ENCODE measurements around the gene MCM9.
"Not testable (repeated sequence)": the region's sequence is repeated elsewhere in the genome, so short reads cannot be mapped to it uniquely, and the experiment has no call there.

MCM9 gene

DNA sequence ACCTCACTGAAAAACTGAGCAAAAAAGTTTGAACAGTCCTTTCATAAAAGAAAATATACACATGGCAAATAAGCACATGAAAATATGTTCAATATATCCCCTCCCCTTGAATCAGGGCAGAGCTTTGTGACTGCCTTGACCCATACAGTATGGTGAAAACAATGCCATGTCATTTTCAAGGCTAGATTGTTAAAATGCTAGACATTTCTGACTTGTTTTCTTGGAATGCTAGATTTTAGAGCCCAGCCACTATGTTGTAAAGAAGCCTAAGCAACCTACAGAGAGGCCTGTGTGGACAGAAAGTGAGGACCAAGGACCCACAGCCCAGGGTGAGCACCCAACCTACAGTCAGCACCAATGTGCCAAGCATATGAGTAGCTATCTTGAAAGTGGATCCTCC, 58.1 kb downstream of the MCM9 start:
- no peaks in the 10 kb centered on the region for H3K36me3 ChIP-seq (ENCODE audit: control insufficient read depth in 2 of 2, insufficient read depth in 2 of 2, low read length in 2 of 2)
- no peak overlapping the region for H3K27ac ChIP-seq (ENCODE audit: low read length)
- H3K4me3 ChIP-seq (ENCODE audit: low read length in 2 of 2) = no peak overlapping the region
- H3K27me3 ChIP-seq (ENCODE audit: control insufficient read depth in 1 of 2, insufficient read depth in 2 of 2, low read length in 2 of 2) = no peaks in the 10 kb centered on the region
- H3K9me3 ChIP-seq (ENCODE audit: control insufficient read depth in 2 of 2, low read length in 2 of 2) = no peaks in the 10 kb centered on the region
- no peaks in the 10 kb centered on the region for H3K4me1 ChIP-seq (ENCODE audit: control insufficient read depth, insufficient read depth, low read length)
- no peak overlapping the region for H3K9ac ChIP-seq (ENCODE audit: low read length in 2 of 2)

DNA sequence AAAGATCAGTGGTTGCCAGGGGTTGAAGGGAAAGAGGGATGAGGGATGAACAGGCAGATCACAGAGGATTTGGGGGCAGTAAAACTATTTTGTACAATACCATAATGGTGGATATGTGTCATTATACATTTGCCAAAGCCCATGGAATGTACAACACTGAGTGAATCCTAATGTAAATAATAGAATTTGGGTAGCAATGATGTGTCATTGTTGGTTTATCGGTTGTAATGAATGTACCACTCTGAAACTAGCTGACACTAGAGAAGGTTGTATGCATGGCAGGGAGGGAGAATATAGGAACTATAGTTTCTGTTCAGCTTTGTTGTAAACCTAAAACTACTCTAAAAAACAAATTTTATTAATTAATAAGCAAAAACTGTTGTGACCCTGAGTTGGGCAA, 58.8 kb downstream of the MCM9 start:
- H3K36me3 ChIP-seq (ENCODE audit: control insufficient read depth in 2 of 2, insufficient read depth in 2 of 2, low read length in 2 of 2) = no peaks in the 10 kb centered on the region
- H3K27ac ChIP-seq (ENCODE audit: low read length) = no peak overlapping the region
- H3K4me1 ChIP-seq (ENCODE audit: control insufficient read depth, insufficient read depth, low read length) = no peaks in the 10 kb centered on the region
- no peak overlapping the region for H3K9ac ChIP-seq (ENCODE audit: low read length in 2 of 2)
- no peaks in the 10 kb centered on the region for H3K9me3 ChIP-seq (ENCODE audit: control insufficient read depth in 2 of 2, low read length in 2 of 2)
- H3K4me3 ChIP-seq (ENCODE audit: low read length in 2 of 2) = no peak overlapping the region
- no peaks in the 10 kb centered on the region for H3K27me3 ChIP-seq (ENCODE audit: control insufficient read depth in 1 of 2, insufficient read depth in 2 of 2, low read length in 2 of 2)

DNA sequence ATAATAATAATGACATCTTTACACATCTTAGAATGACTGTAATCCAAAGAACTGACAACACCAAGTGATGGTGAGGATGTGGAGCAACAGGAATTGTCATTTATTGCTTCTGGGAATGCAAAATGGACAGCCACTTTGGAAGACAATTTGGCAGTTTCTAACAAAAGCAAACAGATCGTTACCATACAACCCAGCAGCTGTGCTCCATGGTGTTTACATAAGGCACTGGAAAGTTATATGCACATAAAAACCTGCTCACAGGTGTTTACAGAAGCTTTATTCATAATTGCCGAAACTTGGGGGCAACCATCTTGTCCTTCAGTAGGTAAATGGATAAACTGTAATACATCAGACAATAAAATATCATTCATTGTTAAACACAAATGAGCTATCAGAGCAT, 59.3 kb downstream of the MCM9 start:
- H3K27ac ChIP-seq (ENCODE audit: low read length) = no peak overlapping the region
- no peak overlapping the region for H3K4me3 ChIP-seq (ENCODE audit: low read length in 2 of 2)
- no peaks in the 10 kb centered on the region for H3K27me3 ChIP-seq (ENCODE audit: control insufficient read depth in 1 of 2, insufficient read depth in 2 of 2, low read length in 2 of 2)
- H3K4me1 ChIP-seq (ENCODE audit: control insufficient read depth, insufficient read depth, low read length) = no peaks in the 10 kb centered on the region
- H3K9ac ChIP-seq (ENCODE audit: low read length in 2 of 2) = no peak overlapping the region
- H3K36me3 ChIP-seq (ENCODE audit: control insufficient read depth in 2 of 2, insufficient read depth in 2 of 2, low read length in 2 of 2) = no peaks in the 10 kb centered on the region
- no peaks in the 10 kb centered on the region for H3K9me3 ChIP-seq (ENCODE audit: control insufficient read depth in 2 of 2, low read length in 2 of 2)

DNA sequence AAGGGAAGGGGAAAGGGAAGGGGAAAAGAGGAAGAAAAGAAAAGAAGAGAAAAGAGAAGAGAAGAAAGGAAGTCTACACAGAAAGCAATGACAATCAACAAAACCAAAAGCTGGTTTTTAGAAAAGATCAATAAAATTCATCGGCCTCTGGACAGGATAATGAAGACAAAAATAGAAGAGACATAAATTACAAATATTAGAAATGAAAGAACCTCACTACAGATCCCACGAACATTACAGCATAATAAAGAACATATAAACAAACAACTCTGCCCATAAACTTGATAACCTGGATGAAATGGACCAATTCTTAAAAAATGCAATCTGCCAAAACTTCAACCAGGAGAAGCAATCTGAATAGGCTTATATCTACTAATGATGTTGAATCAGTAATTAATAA, 61.7 kb downstream of the MCM9 start:
- H3K9me3 ChIP-seq (ENCODE audit: control insufficient read depth in 2 of 2, low read length in 2 of 2) = no peaks in the 10 kb centered on the region
- no peak overlapping the region for H3K9ac ChIP-seq (ENCODE audit: low read length in 2 of 2)
- H3K4me3 ChIP-seq (ENCODE audit: low read length in 2 of 2) = no peak overlapping the region
- H3K27me3 ChIP-seq (ENCODE audit: control insufficient read depth in 1 of 2, insufficient read depth in 2 of 2, low read length in 2 of 2) = no peaks in the 10 kb centered on the region
- H3K36me3 ChIP-seq (ENCODE audit: control insufficient read depth in 2 of 2, insufficient read depth in 2 of 2, low read length in 2 of 2) = no peaks in the 10 kb centered on the region
- no peaks in the 10 kb centered on the region for H3K4me1 ChIP-seq (ENCODE audit: control insufficient read depth, insufficient read depth, low read length)
- no peak overlapping the region for H3K27ac ChIP-seq (ENCODE audit: low read length)

DNA sequence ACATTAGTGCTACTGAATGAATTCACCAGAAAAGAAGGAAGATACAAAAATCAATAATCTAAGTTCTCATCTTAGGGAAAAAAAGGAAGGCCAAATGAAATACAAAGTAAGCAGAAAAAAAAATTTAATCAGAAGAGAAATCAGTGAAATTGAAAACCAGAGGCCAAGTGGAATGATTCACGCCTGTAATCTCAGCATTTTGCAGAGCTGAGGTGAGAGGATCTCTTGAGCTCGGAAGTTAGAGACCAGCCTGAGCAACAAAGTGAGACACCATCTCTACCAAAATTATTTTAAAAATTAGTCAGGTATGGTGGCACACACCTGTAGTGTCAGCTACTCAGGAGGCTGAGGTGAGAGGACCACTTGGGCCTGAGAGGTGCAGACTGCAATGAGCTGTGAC, 62.2 kb downstream of the MCM9 start:
- H3K27ac ChIP-seq (ENCODE audit: low read length) = no peak overlapping the region
- H3K27me3 ChIP-seq (ENCODE audit: control insufficient read depth in 1 of 2, insufficient read depth in 2 of 2, low read length in 2 of 2) = no peaks in the 10 kb centered on the region
- H3K9me3 ChIP-seq (ENCODE audit: control insufficient read depth in 2 of 2, low read length in 2 of 2) = no peaks in the 10 kb centered on the region
- no peaks in the 10 kb centered on the region for H3K4me1 ChIP-seq (ENCODE audit: control insufficient read depth, insufficient read depth, low read length)
- H3K9ac ChIP-seq (ENCODE audit: low read length in 2 of 2) = no peak overlapping the region
- H3K36me3 ChIP-seq (ENCODE audit: control insufficient read depth in 2 of 2, insufficient read depth in 2 of 2, low read length in 2 of 2) = no peaks in the 10 kb centered on the region
- H3K4me3 ChIP-seq (ENCODE audit: low read length in 2 of 2) = no peak overlapping the region

DNA sequence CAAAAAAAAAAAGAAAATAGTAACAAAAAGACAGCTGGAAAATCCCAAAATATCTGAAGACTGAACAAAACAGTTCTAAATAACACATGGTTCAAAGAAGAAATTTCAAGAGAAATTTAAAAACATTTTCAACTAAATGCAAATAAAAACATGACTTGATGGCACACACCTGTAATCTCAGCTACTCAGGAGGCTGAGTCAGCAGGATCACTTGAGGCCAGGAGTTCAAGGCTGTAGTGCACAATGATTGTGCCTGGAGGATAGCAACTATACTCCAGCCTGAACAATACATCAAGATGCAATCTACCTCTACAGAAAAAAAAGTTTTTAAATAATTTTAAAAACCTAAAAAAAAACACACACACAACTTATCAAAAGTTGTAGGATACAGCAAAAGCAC, 62.6 kb downstream of the MCM9 start:
- H3K27me3 ChIP-seq (ENCODE audit: control insufficient read depth in 1 of 2, insufficient read depth in 2 of 2, low read length in 2 of 2) = no peaks in the 10 kb centered on the region
- H3K4me3 ChIP-seq (ENCODE audit: low read length in 2 of 2) = no peak overlapping the region
- no peak overlapping the region for H3K27ac ChIP-seq (ENCODE audit: low read length)
- H3K36me3 ChIP-seq (ENCODE audit: control insufficient read depth in 2 of 2, insufficient read depth in 2 of 2, low read length in 2 of 2) = no peaks in the 10 kb centered on the region
- H3K9ac ChIP-seq (ENCODE audit: low read length in 2 of 2) = no peak overlapping the region
- no peaks in the 10 kb centered on the region for H3K4me1 ChIP-seq (ENCODE audit: control insufficient read depth, insufficient read depth, low read length)
- no peaks in the 10 kb centered on the region for H3K9me3 ChIP-seq (ENCODE audit: control insufficient read depth in 2 of 2, low read length in 2 of 2)

DNA sequence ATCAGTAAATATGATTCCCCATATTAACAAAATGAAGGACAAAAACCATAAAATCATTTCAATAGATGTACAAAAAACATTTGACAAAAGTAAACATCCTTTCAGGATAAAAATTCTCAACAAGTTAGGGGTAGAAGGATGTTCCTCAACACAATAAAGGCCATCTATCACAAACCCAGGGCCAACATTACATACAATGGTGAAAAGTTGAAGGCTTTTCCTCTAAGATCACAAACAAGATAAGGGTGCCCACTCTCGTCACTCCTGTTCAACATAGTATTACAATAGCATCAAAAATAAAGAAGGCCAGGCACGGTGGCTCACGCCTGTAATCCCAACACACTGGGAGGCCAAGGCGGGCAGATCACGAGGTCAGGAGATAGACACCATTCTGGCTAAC, 63.6 kb downstream of the MCM9 start:
- Histone ChIP-seq H3K9me3 (ENCODE audit: control insufficient read depth in 2 of 2, low read length in 2 of 2) (no peaks in the 10 kb centered on the region), H3K36me3 (ENCODE audit: control insufficient read depth in 2 of 2, insufficient read depth in 2 of 2, low read length in 2 of 2) (no peaks in the 10 kb centered on the region), H3K27ac (ENCODE audit: low read length) (no peak overlapping the region), H3K9ac (ENCODE audit: low read length in 2 of 2) (no peak overlapping the region), H3K27me3 (ENCODE audit: control insufficient read depth in 1 of 2, insufficient read depth in 2 of 2, low read length in 2 of 2) (no peaks in the 10 kb centered on the region), H3K4me3 (ENCODE audit: low read length in 2 of 2) (no peak overlapping the region), H3K4me1 (ENCODE audit: control insufficient read depth, insufficient read depth, low read length) (no peaks in the 10 kb centered on the region)

DNA sequence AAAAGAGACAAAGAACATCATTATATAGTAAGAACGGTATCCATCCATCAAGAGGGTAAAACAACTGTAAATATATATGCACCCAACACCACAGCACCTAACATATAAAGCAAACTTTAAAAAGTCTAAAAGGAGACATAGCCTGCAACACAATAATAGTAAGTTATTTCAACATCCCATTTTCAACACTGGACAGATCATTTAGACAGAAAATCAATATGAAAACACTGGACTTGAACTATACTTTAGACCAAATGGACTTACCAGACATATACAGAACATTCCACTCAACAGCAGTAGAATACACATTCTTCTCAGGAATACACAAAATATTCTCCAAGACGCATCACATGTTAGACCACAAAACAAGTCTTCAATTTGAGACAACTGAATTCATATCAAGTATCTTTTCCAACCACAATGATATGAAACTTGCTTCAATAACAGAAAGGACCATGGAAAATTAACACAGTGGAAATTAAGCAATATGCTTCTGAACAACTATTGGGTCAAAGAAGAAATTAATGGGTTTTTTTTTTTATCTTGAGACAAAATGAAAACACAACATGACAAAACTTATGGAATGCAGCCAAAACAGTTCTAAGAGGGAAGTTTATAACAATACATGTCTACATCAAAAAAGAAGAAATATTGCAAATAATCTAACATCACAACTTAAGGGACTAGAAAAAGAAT, 64.9 kb downstream of the MCM9 start:
- Histone ChIP-seq H3K27me3 (ENCODE audit: control insufficient read depth in 1 of 2, insufficient read depth in 2 of 2, low read length in 2 of 2) (no peaks in the 10 kb centered on the region), H3K36me3 (ENCODE audit: control insufficient read depth in 2 of 2, insufficient read depth in 2 of 2, low read length in 2 of 2) (no peaks in the 10 kb centered on the region), H3K27ac (ENCODE audit: low read length) (no peak overlapping the region), H3K4me3 (ENCODE audit: low read length in 2 of 2) (no peak overlapping the region), H3K9me3 (ENCODE audit: control insufficient read depth in 2 of 2, low read length in 2 of 2) (no peaks in the 10 kb centered on the region), H3K9ac (ENCODE audit: low read length in 2 of 2) (no peak overlapping the region), H3K4me1 (ENCODE audit: control insufficient read depth, insufficient read depth, low read length) (no peaks in the 10 kb centered on the region)

DNA sequence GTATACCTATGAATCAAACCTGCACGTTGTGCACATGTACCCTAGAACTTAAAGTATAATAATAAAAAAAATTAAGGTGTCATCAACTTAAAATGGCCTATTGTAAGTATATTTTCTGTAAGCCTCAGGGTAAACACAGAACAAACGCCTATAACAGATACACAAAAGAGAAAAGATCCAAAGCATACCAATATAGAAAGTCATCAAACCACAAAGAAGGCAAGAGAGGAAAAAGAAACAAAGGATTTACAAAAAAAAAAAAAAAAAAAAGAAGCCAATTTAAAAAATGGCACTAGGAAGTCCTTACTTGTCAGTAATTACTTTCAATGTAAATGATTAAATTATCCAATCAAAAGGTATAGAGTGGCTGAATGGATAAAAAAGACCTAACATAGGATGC, 65.6 kb downstream of the MCM9 start:
- no peaks in the 10 kb centered on the region for H3K9me3 ChIP-seq (ENCODE audit: control insufficient read depth in 2 of 2, low read length in 2 of 2)
- H3K4me3 ChIP-seq (ENCODE audit: low read length in 2 of 2) = no peak overlapping the region
- H3K9ac ChIP-seq (ENCODE audit: low read length in 2 of 2) = no peak overlapping the region

DNA sequence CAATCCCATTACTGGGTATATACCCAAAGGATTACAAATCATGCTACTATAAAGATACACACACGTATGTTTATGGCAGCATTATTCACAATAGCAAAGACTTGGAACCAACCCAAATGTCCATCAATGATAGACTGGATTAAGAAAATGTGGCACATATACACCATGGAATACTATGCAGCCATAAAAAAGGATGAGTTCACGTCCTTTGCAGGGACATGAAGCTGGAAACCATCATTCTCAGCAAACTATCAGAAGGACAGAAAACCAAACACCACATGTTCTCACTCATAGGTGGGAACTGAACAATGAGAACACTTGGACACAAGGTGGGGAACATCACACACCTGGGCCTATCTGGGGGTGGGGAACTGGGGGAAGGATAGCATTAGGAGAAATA, 66.1 kb downstream of the MCM9 start:
- not testable (repeated sequence) for H3K36me3 ChIP-seq (ENCODE audit: control insufficient read depth in 2 of 2, insufficient read depth in 2 of 2, low read length in 2 of 2); H3K4me1 ChIP-seq (ENCODE audit: control insufficient read depth, insufficient read depth, low read length); H3K27ac ChIP-seq (ENCODE audit: low read length); H3K27me3 ChIP-seq (ENCODE audit: control insufficient read depth in 1 of 2, insufficient read depth in 2 of 2, low read length in 2 of 2); H3K4me3 ChIP-seq (ENCODE audit: low read length in 2 of 2); H3K9ac ChIP-seq (ENCODE audit: low read length in 2 of 2); H3K9me3 ChIP-seq (ENCODE audit: control insufficient read depth in 2 of 2, low read length in 2 of 2)

More for the DNA sequence above, 65.6 kb downstream of the MCM9 start:
- H3K27me3 ChIP-seq (ENCODE audit: control insufficient read depth in 1 of 2, insufficient read depth in 2 of 2, low read length in 2 of 2) = no peaks in the 10 kb centered on the region
- H3K27ac ChIP-seq (ENCODE audit: low read length) = no peak overlapping the region
- no peaks in the 10 kb centered on the region for H3K4me1 ChIP-seq (ENCODE audit: control insufficient read depth, insufficient read depth, low read length)
- no peaks in the 10 kb centered on the region for H3K36me3 ChIP-seq (ENCODE audit: control insufficient read depth in 2 of 2, insufficient read depth in 2 of 2, low read length in 2 of 2)

DNA sequence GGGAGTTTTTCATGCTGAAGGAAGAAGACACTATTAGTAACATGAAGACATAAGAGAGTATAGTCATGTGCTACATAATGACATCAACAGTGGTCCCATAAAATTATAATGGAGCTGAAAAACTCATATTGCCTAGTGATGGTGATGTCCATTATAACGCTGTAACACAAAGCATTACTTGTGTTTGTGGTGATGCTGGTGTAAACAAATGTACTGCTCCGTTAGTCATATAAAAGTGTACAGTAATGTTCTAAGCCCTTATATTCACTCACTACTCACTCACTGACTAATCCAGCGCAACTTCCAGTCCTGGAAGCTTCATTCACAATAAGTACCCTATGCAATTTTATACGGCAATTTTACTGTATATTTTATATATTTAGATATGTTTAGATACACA, 67.8 kb downstream of the MCM9 start:
- Histone ChIP-seq H3K27me3 (ENCODE audit: control insufficient read depth in 1 of 2, insufficient read depth in 2 of 2, low read length in 2 of 2) (no peaks in the 10 kb centered on the region), H3K27ac (ENCODE audit: low read length) (no peak overlapping the region), H3K4me3 (ENCODE audit: low read length in 2 of 2) (no peak overlapping the region), H3K36me3 (ENCODE audit: control insufficient read depth in 2 of 2, insufficient read depth in 2 of 2, low read length in 2 of 2) (no peaks in the 10 kb centered on the region), H3K9me3 (ENCODE audit: control insufficient read depth in 2 of 2, low read length in 2 of 2) (no peaks in the 10 kb centered on the region), H3K4me1 (ENCODE audit: control insufficient read depth, insufficient read depth, low read length) (no peaks in the 10 kb centered on the region), H3K9ac (ENCODE audit: low read length in 2 of 2) (no peak overlapping the region)

All from stomach smooth muscle (tissue), 2 donors.